Middle frontal gyrus (tissue), 1 donor: ENCODE measurements around the gene SGMS1.

ENCODE experiments used
- DNase-seq: peaks from one replicate; pipeline ENCODE4 v3.0.0-alpha.2; 2015; ENCODE audit warnings: low spot score; ENCODE audit errors: extremely low spot score

Gene SGMS1

GRCh38 chr10:50402466-50402865 lies 221.3 kb downstream of the SGMS1 start:
- no peak for DNase-seq

GRCh38 chr10:50400694-50401093 lies 223.1 kb downstream of the SGMS1 start:
- DNase-seq: no peak

- no peak for DNase-seq
Observed at GRCh38 chr10:50398823-50399222, 224.9 kb downstream of the SGMS1 start.

- DNase-seq: no peak
Observed at GRCh38 chr10:50398381-50398780, 225.4 kb downstream of the SGMS1 start.

- no peak for DNase-seq
Observed at GRCh38 chr10:50397312-50398140, 226.2 kb downstream of the SGMS1 start.

GRCh38 chr10:50396491-50397311 lies 227.1 kb downstream of the SGMS1 start:
- no peak for DNase-seq

GRCh38 chr10:50395851-50396250 lies 227.9 kb downstream of the SGMS1 start:
- DNase-seq: no peak

GRCh38 chr10:50395271-50395670 lies 228.5 kb downstream of the SGMS1 start:
- no peak for DNase-seq

- DNase-seq: no peak
Observed at GRCh38 chr10:50394832-50395231, 228.9 kb downstream of the SGMS1 start.

GRCh38 chr10:50393784-50394467 lies 229.8 kb downstream of the SGMS1 start:
- no peak for DNase-seq

- DNase-seq: no peak
Observed at GRCh38 chr10:50392966-50393718, 230.6 kb downstream of the SGMS1 start.

- DNase-seq: no peak
Observed at GRCh38 chr10:50392426-50392825, 231.3 kb downstream of the SGMS1 start.

- no peak for DNase-seq
Observed at GRCh38 chr10:50390302-50390701, 233.5 kb downstream of the SGMS1 start.

- no peak for DNase-seq
Observed at GRCh38 chr10:50388181-50388580, 235.6 kb downstream of the SGMS1 start.

GRCh38 chr10:50387732-50388073 lies 236.1 kb downstream of the SGMS1 start:
- DNase-seq: no peak

- no peak for DNase-seq
Observed at GRCh38 chr10:50387007-50387731, 236.6 kb downstream of the SGMS1 start.

GRCh38 chr10:50385624-50386023 lies 238.1 kb downstream of the SGMS1 start:
- no peak for DNase-seq

GRCh38 chr10:50384898-50385297 lies 238.9 kb downstream of the SGMS1 start:
- no peak for DNase-seq

GRCh38 chr10:50384238-50384637 lies 239.5 kb downstream of the SGMS1 start:
- no peak for DNase-seq

GRCh38 chr10:50382576-50383023 lies 241.2 kb downstream of the SGMS1 start:
- DNase-seq: no peak

GRCh38 chr10:50381642-50382041 lies 242.1 kb downstream of the SGMS1 start:
- DNase-seq: no peak
